Thoracic aorta (tissue), 2 donors: ENCODE data around the gene HAPLN3. TPM values are rescaled to one million over a fixed set of nuclear protein-coding genes. Genes with fewer than 3 reads are reported as not detected.

Experiments
- ATAC-seq: fragments of 150-250 bp; one replicate; pipeline ENCODE4 v1.8.0; 2017; ENCODE audit warnings: low read depth; ENCODE audit not compliant: insufficient number of reproducible peaks, low FRiP score
- DNase-seq: peaks from one replicate; pipeline ENCODE4 v3.0.0-alpha.2; 2020; ENCODE audit warnings: low spot score
- H3K27ac ChIP-seq, 2 donors: fragments of 200-600 bp; sonication (generic); 1 replicate in 1 of 2; 2 replicates in 1 of 2; pipeline ENCODE4 v1.5.1; 2016; ENCODE audit warnings: mild to moderate bottlenecking in 2 of 2, moderate library complexity in 2 of 2
- H3K27me3 ChIP-seq: fragments of 200-600 bp; sonication (generic); replicated peaks from 2 replicates; pipeline ENCODE4 v1.6.0; 2016; ENCODE audit warnings: mild to moderate bottlenecking; ENCODE audit not compliant: insufficient read depth
- H3K36me3 ChIP-seq: fragments of 200-600 bp; sonication (generic); one replicate; pipeline ENCODE4 v1.5.1; 2016
- H3K4me1 ChIP-seq, 2 donors: fragments of 200-600 bp; sonication (generic); 1 replicate in 1 of 2; 2 replicates in 1 of 2; pipeline versions ENCODE4 v1.5.1 to v1.6.0; 2016; ENCODE audit warnings: low read depth in 2 of 2, mild to moderate bottlenecking in 1 of 2; ENCODE audit not compliant: control insufficient read depth in 1 of 2
- H3K4me3 ChIP-seq: fragments of 200-600 bp; sonication (generic); 2 replicates; pipeline ENCODE4 v1.5.1; 2016; ENCODE audit warnings: mild to moderate bottlenecking
- H3K9me3 ChIP-seq: fragments of 200-600 bp; sonication (generic); 2 replicates; pipeline ENCODE4 v1.5.1; 2016
- CTCF ChIP-seq: fragments of 200-600 bp; sonication (generic); IDR thresholded peaks from one replicate; pipeline ENCODE4 v1.5.1; 2019; ENCODE audit warnings: antibody characterized with exemption
- total RNA-seq, 2 donors: library from RNA; depleted of rRNA; stranded (reverse); fragments of >200 nt; gene quantifications; one replicate each; pipeline versions ENCODE4 v1.1.0 to v1.2.3, GENCODE V29; 2016

HAPLN3 gene
- total RNA-seq, 2 donors from 2014 or later = 111 to 173 TPM

GRCh38 chr15:88920186-88920891 is 25.0 kb upstream of the HAPLN3 start:
- Histone ChIP-seq H3K27me3 (no peaks in the 10 kb centered on the region), H3K4me1 (peaks cover 6 to 21% of the 10 kb centered on the region in 2 donors), H3K36me3 (no peaks in the 10 kb centered on the region), H3K4me3 (no peak overlapping the region), H3K9me3 (no peaks in the 10 kb centered on the region), H3K27ac (peak overlapping the region; percentile 27 to 83)
- TF ChIP-seq CTCF = no peak
- ATAC-seq (peak; percentile 10), DNase-seq (no peak)

GRCh38 chr15:88918738-88919137 is 23.4 kb upstream of the HAPLN3 start:
- ATAC-seq (peak; percentile 71), DNase-seq (peak; percentile 75)
- no peaks in the 10 kb centered on the region for H3K27me3 ChIP-seq
- no peaks in the 10 kb centered on the region for H3K36me3 ChIP-seq
- peak overlapping the region; percentile 14 for H3K4me3 ChIP-seq
- peak overlapping the region; percentile 60 to 83 for H3K27ac ChIP-seq
- peaks cover 7 to 21% of the 10 kb centered on the region in 2 donors for H3K4me1 ChIP-seq
- H3K9me3 ChIP-seq = no peaks in the 10 kb centered on the region
- no peak for TF ChIP-seq CTCF

- no peaks in the 10 kb centered on the region for H3K9me3 ChIP-seq
- H3K27ac ChIP-seq = peak overlapping the region in 1 of 2 donors; percentile 83
- no peak overlapping the region for H3K4me3 ChIP-seq
- H3K4me1 ChIP-seq = peaks cover 7 to 21% of the 10 kb centered on the region in 2 donors
- ATAC-seq (no peak), DNase-seq (no peak)
- no peaks in the 10 kb centered on the region for H3K27me3 ChIP-seq
- TF ChIP-seq CTCF = no peak
- H3K36me3 ChIP-seq = no peaks in the 10 kb centered on the region
Observed at GRCh38 chr15:88917760-88918159, 22.4 kb upstream of the HAPLN3 start.

GRCh38 chr15:88915354-88915753 is 20.0 kb upstream of the HAPLN3 start:
- no peak overlapping the region for H3K4me3 ChIP-seq
- no peaks in the 10 kb centered on the region for H3K27me3 ChIP-seq
- H3K4me1 ChIP-seq = peaks cover 11 to 32% of the 10 kb centered on the region in 2 donors
- no peak for TF ChIP-seq CTCF
- no peak for ATAC-seq
- H3K27ac ChIP-seq = no peak overlapping the region
- no peak for DNase-seq
- no peaks in the 10 kb centered on the region for H3K36me3 ChIP-seq
- H3K9me3 ChIP-seq = no peaks in the 10 kb centered on the region

GRCh38 chr15:88913850-88914169 is 18.5 kb upstream of the HAPLN3 start:
- peak overlapping the region in 1 of 2 donors; percentile 98 for H3K27ac ChIP-seq
- no peak for ATAC-seq

More at GRCh38 chr15:88913850-88914169, 18.5 kb upstream of the HAPLN3 start:
- Histone ChIP-seq H3K9me3 (no peaks in the 10 kb centered on the region), H3K4me1 (peaks cover 12 to 40% of the 10 kb centered on the region in 2 donors), H3K36me3 (peaks cover 13% of the 10 kb centered on the region), H3K4me3 (peak overlapping the region; percentile 99), H3K27me3 (no peaks in the 10 kb centered on the region)
- DNase-seq = no peak
- TF ChIP-seq CTCF = no peak
